HG03575 (cell line): Measurements from ENCODE around the gene VWA1.
"Not testable (repeated sequence)": the region's sequence is repeated elsewhere in the genome, so short reads cannot be mapped to it uniquely, and the experiment has no call there.

Experiments used
- ATAC-seq: cut with Tn5 transposase; IDR thresholded peaks from one replicate; pipeline ENCODE4 v1.9.1; 2021; ENCODE audit not compliant: unreplicated experiment, insufficient number of reproducible peaks, low FRiP score; ENCODE audit errors: extremely low read depth

The VWA1 gene

DNA sequence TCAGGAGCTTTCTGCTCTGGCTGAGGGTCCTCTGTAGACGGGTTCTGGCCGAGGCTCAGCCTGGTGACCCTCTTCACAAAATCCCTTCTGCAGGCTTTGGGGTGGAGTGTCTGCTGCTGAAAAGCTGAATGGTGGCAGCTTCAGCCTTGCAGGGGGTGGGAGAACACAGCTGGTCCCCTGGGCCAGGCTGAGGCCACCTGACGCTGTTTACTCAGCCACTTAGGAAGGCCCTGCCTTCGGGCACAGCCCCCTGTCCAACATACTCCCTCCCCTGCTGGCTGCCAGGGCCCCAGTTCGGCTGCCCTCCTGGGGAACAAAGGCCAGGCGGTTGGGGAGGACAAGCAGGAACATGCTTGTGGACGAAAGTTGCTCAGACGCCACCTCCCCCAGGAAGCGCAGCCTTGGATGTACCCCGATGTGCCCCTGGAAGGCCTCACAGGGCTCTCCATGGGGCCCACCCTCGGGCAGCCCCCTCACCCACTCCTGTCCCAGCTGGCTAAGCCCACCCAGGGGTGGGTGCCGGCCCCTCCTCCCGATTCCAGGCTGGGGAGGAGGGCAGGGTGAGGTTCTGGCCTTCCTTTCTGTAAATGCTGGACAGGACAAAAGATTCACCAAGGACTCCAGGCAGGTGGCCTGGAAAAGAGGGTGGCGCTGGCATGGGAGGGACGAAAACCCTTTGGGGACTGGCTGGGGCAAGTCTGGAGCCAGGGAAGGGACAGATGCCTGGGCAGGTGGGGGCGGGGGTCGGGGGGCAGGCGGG is 14.2 kb upstream of the VWA1 start, which contains the start of gene ANKRD65:
Gene ANKRD65 (minus strand): TSS at position 130 of the 760 bp plus-strand sequence. CDS start 271 bp downstream, outside the sequence.
- no peak for ATAC-seq

DNA sequence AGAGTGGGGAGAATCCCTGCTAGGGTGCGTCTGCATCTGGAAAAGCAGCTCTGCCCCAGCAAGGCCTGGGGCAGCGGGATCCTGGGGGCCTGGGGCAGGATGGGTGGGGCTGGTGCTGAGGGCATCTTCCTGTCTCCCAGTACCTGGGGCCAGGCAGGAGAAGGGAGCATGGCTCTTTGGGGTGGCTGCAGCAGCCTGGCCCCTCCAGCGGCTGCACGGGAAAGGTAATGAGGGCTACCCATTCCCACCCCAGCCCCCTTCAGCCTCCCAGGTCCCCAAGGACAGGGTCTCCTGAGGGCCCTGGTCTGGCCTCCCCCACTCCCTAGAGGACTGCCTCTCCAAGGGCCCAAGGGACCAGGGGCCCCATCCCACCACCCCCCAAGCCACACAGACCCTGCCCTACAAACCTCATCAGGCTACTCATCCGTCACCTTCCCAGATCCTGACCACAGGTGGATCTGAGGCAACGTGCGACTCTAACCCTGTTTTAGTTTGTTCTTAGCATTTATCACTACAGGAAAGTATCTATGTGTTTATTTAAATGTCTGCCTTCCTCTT is 13.5 kb upstream of the VWA1 start:
- ATAC-seq: no peak

DNA sequence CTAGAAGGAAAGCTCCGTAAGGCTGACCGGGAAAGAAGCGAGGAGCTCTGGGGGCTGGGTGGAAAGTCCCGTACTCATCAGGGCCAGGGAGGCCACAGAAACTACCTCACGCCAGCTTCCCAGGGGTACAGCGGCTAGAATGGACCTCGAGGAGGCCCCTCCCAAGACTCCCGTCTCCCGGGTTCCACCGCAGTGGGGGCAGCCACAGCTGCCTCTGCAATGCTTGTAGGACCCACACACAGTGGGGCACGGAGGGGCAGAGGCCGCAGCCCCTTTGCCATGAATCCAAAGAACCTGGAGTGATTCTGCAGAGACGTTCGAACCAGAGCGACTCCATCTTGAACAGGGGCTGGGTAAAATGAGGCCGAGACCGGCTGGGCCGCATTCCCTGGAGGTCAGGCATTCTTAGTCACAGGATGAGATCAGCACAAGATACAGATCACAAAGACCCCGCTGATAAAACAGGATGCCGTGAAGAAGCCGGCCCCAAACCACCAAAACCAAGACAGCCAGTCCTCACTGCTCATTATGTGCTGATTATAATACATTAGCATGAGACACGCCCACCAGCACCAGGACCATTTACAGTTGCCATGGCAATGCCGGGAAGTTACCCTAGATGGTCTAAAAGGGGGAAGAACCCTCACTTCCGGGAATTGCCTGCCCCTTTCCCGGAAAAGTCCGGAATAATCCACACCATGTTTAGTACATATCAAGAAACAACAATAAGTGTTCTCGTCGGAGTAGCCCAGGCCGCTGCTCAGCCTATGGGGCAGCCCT is 12.8 kb upstream of the VWA1 start:
- ATAC-seq: no peak

DNA sequence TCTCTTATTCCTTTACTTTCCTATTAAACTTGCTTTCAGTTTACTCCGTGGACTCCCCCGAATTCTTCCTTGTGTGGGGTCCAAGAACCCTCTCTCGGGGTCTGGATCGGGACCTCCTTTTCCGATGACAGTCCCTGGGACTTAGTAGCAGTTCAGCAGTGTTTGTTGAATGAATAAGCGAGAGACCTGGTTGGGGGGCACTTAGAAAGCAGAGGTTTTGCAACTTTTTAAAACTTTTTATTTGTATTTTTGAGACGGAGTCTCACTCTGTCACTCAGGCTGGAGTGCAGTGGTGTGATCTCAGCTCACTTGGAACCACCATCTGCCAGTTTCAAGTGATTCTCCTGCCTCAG is 12.3 kb upstream of the VWA1 start:
- ATAC-seq: no peak

DNA sequence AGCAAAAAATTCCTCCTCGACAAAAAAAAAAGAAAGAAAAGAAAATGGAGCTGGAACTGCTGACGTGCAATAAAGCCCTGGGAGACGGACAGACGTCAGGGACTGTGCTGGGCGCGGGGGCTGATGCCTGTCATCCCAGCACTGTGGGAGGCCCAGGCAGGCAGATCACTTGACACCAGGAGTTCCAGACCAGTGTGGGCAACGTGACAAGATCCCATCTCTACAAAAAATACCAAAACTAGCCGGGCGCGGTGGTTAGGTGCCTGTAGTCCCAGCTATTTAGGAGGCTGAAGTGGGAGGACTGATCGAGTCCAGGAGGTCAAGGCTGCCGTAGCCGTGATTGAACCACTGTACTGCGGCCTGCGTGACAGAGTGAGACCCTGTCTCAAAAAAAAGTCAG is 10.8 kb upstream of the VWA1 start:
- ATAC-seq: no peak

DNA sequence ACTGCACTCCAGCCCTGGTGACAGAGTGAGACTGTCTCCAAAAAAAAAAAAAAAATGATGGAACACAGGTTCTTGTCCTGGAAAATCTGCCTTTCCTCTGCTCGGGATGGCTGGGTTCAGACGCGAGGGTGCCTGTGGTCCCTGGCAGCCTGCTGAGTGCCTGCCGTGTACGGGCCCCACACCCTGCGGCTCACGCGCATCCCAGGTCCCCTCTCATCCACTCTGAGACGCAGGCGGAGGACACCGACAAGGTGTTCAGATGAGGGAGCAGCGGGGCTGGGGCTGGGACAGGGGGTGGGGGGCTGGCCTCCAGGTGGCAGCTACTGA is 10.1 kb upstream of the VWA1 start:
- ATAC-seq: no peak

DNA sequence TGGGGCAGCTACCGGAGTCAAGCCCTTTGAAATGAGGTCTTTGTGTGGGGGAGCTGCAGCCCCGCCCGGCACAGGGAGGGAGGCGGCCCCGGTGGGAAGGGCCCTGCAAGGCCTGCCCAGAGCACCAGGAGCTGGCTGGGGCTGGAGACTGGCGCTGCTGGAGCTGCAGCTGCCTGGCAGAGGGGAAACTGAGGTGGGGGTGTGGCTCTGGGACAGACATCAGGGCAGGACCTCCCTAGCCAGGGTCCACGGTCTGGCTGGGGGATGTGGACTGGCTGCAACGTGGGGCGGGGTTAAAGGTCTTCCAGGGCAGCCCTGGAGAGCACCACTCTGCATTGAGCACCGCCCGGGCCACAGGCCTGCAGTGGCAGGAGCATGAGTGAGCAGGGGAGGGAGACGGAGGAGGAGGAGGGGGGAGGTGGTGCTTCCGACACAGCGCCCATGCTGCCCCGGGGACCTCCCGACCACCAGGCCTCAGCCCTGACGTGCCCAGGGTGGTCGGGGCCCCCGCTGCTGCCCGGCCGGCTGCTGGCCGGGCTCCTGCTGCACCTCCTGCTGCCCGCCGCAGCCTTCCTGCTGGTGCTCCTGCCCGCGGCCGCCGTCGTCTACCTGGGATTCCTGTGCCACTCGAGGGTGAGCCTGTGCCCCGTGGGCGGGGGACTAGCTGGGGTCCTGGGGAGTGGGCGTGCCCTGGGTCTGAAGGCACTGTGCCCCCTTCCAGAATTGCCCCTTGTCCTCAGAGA is 9.6 kb upstream of the VWA1 start:
- ATAC-seq: no peak

DNA sequence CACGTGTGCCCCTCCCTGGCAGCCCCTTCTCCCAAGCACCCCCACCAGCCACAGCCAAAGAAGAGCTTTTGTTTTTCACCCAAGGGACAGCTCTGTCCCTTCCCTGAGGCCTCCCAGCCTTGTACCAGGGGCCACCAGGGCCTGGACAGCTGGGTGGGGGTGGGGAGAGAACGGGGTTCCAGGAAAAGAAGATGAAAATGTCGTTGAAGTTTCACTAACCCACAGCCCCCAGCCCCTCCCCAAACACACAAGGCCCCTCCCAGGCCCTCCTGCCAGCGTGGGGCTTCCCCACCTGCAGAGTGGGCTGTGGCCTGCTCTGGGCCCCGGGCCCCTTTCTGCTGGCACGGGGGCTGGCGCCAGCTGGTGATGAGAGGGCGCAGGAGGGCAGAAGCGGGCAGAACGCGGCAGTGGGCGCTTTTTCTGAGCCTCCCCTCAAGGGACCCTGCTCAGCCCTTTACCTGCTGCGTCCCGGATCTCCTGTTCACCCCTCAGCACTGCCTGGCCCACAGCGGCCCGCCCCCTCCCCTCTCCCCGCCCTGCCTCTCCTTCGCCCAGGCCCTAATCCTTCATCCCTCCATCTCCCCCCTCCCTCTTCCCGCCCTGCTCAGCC is 8.9 kb upstream of the VWA1 start:
- no peak for ATAC-seq

DNA sequence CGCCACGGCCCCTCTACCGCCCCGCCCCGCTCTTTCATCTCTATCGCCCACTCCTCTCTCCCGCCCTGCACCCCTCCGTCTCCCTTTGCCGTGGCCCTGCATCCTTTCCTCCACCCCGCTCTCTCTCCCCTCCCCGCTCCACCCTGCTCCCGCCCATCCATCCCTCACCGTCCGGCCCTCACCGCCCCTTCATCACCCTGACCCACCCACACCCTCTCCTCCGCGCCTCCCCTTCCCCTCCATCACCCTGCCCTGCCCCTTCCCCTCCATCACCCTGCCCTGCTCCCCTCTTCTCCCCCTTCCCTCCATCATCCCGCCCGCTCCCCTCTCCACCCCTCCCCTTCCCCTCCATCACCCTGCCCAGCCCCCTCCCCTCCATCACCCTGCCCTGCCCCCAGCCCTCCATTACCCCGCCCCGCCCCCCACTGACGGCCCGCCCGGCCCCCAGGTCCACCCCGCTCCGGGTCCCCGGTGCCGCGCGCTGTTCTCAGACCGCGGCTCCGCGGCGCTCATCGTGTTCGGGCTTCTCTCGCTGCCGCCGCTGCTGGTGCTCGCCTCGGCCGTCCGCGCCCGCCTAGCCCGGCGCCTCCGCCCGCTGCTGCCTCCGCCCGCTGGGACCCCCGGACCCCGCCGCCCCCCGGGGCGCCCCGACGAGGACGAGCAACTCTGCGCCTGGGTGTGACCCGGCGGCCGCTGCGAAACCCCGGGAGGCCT is 8.2 kb upstream of the VWA1 start:
- no peak for ATAC-seq

DNA sequence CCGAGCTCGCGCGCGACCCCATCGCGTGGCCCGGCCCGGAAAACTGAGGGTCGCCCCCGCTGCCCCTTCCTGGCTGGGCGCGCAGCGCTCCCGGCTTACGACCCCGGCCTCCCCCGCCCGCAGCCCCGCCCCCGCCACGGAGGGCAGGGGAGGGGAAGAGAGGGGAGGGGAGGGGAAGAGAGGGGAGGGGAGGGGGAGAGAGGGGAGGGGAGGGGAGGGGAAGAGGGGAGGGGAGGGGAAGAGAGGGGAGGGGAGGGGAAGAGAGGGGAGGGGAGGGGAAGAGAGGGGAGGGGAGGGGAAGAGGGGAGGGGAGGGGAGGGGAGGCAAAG is 7.7 kb upstream of the VWA1 start:
- ATAC-seq: no peak

DNA sequence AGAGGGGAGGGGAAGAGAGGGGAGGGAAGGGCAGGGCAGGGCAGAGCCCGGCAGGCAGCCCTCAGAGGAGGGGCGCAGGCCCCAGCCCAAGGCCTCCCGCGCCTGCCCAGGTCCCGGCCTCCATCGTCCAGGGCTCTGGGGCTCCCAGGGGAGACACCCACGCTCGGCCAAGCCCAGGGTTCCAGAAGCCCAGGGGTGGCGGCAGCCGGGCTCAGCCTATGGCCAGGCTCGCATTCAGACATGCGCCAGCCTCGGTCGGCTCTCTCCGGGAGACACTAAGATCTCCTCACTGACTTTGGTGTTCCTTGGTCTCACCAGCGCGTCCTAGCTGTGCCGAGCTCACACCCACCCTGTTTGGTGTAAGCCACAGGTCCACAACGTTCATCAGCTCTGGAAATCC is 7.3 kb upstream of the VWA1 start:
- ATAC-seq: no peak

DNA sequence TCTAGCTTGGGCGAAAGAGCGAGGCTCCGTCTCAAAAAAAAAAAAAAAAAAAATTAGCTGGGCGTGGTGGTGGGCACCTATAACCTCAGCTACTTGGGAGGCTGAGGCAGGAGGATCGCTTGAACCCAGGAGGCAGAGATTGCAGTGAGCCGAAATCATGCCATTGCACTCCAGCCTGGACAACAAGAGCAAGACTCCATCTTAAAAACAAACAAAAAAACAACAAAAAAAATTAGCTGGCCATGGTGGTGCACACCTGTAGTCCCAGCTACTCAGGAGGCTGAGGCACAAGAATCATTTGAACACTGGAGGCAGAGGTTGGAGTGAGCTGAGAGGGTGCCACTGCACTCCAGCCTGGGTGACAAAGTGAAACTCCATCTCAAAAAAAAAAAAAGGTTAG is 6.5 kb upstream of the VWA1 start:
- not testable (repeated sequence) for ATAC-seq

DNA sequence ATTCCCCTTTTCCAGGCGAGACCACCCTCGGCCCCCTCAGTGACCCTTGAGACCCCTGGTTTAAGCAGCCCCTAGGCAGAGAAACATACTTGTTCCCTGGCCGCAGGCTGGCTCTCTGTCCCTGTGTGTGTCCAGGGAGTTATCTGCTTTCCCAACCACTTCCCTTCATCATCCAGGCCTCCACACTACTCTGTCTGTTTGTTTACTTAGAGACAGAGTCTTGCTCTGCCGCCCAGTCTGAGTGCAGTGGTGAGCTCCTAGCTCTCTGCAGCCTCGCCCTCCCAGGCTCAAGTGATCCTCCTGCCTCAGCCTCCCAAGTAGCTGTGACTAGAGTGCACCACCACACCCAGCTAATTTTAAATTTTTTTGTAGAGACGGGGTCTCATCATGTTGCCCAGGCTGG is 5.8 kb upstream of the VWA1 start:
- ATAC-seq: no peak

DNA sequence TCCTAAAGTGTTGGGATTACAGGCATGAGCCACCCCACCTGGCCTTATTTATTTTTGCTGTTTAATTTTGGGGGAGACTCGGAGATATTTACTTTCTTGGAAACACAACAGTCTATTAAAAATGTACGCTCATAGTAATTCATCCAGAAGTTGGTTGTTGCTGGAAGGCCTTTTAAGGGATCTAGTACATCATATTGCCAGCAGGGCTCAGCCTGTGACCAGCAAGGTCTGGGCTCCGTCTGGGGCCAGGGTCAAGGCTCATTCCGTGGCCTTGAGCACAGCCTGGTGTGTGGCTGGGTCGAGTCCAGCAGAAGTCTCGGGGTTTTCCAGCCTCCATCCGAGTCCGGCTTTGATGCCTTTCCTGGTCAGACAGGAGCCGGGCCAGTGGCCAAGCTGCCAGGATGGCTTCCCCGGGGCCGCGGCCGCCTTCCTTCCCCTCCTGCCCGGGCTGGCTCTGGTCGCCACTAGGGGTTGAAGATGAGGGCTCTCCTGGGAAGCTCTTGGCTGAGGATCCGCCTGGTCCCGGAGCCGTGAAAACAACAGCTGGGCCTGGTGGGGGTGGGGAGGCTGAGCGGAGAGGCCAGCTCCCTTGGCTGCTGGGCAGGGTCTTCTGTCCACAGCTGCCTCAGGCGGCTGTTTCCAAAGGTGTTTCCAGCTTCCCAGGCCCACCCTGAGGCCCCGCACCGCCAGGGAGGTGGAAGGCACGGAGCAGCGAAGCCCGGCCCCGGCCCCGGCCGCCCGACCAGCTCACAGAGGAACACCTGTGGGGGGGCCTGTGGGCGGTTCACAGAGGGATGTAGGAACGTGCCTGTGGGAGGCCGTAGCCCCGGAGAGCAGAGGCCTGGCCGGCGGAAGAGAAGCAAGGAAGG is 5.1 kb upstream of the VWA1 start:
- no peak for ATAC-seq

DNA sequence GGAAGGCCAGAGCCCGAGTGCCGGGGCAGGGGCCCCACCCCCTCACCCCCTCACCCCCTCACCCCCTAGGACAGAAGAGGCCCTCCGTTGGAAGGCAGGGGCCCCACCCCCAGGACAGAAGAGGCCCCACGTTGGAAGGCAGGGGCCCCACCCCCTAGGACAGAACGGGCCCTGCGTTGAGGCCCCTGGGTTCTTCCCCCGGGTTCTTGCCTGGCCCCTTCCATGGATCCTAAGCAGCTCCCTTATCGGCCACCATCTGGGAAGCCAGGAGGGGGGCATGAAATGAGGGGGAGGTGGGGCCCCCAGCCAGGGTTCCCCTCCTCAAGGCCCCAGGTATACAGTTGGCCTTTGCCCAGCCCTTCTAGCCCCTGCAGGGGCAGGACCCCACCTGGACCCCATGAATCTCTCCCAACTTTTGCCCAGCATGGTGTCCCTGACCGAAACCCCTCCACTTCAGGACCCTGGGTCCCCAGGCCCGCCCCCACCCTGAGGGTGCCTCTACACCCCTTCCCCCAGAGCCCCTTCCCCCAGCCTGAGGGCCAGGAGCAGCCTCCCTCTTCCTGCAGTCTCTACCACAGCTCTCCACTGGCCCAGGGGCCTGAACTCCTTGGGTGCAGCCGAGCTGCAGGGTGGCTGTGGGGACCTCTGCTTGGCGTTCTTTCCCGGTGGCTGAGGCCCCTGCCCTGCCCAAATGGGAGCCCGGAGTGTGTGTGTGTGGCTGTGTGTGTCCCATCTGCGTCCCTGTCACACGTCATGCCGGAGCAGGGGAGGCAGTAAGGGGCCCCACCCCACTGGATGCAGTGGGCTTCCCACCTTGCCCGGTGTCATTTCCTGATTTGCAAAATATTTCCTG is 4.3 kb upstream of the VWA1 start:
- ATAC-seq: no peak

DNA sequence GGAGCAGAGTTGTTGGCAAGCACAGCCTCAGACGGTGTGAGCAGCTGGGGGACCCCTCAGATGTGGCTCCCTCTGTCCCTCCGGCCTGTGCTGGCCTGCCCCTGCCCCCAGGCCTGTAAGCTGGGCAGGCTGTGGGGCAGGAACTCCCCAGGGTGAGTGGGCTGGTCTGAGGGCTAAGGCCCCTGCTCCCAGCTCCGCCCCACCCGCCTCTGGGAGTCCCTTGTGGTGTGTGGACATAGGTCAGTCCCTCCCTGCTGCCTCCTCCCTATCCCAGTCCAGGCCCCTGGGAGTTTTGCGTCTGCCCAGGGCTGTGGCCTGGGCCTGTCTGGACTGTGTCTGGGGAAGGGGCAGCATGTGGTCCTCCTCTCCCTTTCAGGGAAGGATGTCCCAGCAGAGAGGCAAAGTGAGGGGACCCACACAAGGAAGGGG is 3.6 kb upstream of the VWA1 start:
- no peak for ATAC-seq

DNA sequence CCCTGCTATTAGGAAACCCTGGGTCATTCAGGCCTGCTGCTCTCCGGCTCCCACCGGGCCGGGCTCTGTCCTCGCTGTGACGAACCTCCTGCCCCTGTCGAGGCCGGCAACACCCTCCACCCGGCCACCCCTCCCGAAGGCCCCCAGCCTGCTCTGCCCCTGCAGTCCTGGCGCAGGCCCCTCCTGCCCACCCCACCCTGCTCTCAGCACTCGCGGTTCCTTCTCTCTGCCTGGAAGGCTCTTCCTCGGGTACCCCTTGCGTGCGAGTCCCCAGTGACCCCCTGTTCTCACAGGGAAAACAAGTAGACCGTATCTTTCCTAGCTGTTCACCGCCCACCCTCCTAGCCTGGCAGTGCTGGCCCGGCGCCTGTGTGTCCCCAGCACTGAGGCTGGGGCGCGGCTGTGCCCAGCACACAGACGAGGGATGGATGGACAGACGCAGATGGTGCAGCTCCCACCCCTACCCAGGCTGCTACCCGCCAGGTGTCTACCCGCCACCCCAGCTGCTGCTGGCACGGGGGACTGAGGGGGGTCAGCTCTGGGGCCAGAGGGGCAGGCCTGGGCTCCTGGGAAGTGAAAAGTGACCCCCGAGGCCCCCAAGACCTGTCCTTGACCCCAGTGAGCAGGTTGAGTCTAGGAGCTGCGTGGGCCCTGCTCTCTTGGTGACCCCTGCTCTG is 3.1 kb upstream of the VWA1 start:
- ATAC-seq: no peak
